Measurements from ENCODE around the gene IFNL1. TPM values are rescaled to one million over a fixed set of nuclear protein-coding genes. Genes with fewer than 3 reads are reported as not detected.

IFNL1 gene
- total RNA-seq, 2 experiments from 2014 or later = 0.91 to 1.0 TPM

DNA sequence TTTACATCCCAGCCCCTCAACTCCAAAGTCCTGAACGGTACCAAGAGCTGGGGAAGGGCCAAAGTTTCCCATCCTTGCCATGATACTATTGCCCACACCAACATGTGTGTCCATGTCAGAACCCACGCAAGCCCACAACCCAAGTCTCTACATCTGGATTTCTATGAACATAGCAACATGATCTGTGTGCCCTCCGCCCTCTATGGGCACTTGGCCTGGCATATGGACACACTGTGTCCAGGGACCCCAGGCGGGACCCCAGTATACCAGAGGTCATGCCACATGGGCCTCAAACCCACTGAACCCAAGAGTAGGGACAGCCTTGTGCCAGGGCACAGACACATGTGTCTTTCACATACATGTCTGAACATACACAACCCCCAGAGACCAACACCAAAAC, 22.5 kb downstream of the IFNL1 start:
- peak overlapping the region; percentile 60 for H3K4me3 Mint-ChIP-seq
- H3K27ac Mint-ChIP-seq = no peak overlapping the region
- H3K4me1 Mint-ChIP-seq (ENCODE audit: low read depth) = peaks cover 24% of the 10 kb centered on the region
- no peaks in the 10 kb centered on the region for H3K27me3 Mint-ChIP-seq (ENCODE audit: low read depth)
- intact Hi-C loops (cut with micrococcal nuclease) = no loop called here
- no peak for DNase-seq
- no peaks in the 10 kb centered on the region for H3K9me3 Mint-ChIP-seq
- CTCF ChIA-PET = no interaction called here
- peaks cover 3% of the 10 kb centered on the region for H3K36me3 Mint-ChIP-seq (ENCODE audit: low read depth)

DNA sequence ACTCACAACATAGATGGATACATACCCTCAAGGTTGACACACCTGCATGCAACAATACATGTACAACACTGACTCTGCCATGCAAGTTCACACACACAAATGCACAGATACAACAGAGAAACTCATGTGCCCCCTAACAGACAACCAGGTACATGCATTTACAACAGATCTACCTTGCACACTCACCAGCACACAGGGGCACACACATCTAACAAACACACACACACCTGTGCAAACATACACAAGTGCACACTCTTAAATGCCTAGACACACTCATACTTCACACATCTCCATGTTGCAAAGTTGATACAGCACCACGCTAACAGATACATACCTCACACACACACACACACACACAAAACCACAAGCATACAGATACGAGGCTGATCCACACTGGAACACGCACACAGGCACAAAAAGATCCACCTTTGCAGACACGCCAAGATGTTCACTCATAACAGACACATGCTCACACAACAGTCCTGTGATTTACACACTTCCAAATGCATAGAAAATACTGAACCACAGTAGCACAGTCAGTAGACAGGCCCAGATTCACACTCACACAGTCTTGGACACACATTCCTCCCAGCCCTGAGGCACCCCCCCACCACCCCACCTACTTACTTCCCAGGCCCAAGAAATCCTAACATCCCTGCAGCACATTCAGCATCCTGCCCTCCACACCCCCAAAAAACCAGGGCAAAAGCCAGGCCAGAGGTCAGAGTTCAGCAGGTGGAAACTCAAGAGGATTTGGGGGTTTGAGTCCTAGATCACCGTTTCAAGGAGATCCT, 23.1 kb downstream of the IFNL1 start:
- H3K9me3 Mint-ChIP-seq = no peaks in the 10 kb centered on the region
- CTCF ChIA-PET = no interaction called here
- H3K27ac Mint-ChIP-seq = no peak overlapping the region
- intact Hi-C loops (cut with micrococcal nuclease) = no loop called here
- peaks cover 24% of the 10 kb centered on the region for H3K4me1 Mint-ChIP-seq (ENCODE audit: low read depth)
- peaks cover 2% of the 10 kb centered on the region for H3K36me3 Mint-ChIP-seq (ENCODE audit: low read depth)
- DNase-seq = no peak
- peak overlapping the region; percentile 60 for H3K4me3 Mint-ChIP-seq
- H3K27me3 Mint-ChIP-seq (ENCODE audit: low read depth) = no peaks in the 10 kb centered on the region

DNA sequence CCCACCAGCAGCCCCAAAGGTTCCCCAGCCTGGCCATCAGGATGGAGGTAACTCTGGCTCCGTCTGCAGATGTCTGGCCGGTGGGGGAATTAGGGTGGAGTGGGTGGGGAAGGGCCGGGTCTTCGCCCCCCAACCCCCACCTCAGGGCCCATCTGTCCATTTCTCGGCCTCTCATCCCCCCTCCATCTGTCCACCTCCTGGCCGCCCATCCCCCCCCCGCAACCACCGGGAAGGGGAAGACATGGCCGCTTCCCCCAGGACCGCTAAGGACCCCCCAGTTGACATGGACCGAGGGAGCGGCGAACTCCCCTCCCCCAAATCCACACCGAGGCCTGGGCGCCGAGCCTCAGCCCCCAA, 23.7 kb downstream of the IFNL1 start:
- Mint-ChIP-seq H3K27me3 (ENCODE audit: low read depth) (no peaks in the 10 kb centered on the region), H3K36me3 (ENCODE audit: low read depth) (peaks cover 2% of the 10 kb centered on the region), H3K27ac (no peak overlapping the region), H3K4me1 (ENCODE audit: low read depth) (peaks cover 24% of the 10 kb centered on the region), H3K4me3 (peak overlapping the region; percentile 60), H3K9me3 (no peaks in the 10 kb centered on the region)
- DNase-seq = no peak
- CTCF ChIA-PET = no interaction called here
- intact Hi-C loops (cut with micrococcal nuclease) = no loop called here

DNA sequence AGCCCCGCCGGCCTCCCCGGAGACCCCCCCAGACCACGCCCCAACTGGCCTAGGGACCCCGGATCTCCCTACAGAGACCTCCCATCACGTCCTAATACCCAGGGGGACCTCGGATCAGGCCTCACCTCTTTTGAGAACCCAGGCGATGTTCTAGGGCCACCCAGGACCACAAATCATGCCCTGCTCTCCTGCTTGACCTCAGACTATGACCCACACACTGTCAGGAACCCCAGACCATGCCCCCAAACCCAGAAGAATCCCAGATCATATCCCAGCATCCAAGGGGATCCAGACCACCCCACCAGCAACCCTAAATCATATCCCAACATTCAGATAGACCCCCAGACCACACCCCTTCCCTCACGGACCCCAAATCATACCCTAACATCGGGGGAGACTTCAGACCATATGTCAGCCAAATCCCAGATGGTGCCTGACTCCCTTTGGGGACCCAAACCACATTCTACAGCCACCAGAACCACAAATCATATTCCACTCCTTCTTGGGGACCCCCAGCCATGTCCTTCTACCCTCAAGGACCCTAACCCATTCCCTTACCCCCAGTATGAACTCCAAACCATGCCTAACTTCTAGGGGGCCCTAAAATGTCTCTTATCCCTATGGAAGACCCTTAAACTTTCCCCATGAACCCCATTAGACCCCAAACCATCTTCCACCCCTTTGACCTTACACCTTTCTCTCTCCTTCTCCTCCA, 25.1 kb downstream of the IFNL1 start:
- intact Hi-C loops (cut with micrococcal nuclease) = no loop called here
- peak overlapping the region; percentile 71 for H3K4me3 Mint-ChIP-seq

DNA sequence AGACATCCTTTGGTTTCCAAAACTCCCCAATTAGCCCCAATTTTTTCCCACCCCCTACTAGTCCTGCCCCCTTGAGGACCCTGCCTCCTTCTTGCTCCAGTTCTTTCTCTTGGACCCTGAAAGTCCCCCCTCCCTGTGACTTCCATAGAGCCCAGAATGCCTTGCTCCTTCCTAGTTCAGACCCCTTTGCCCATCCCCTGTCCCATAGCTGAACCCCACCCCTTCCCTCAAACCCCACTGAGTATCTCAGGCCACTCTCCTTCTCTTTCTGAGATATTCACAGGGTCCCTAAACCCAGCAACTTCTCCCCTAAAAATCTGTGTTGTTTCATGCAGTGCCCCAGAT, 25.6 kb downstream of the IFNL1 start:
- Mint-ChIP-seq H3K9me3 (no peaks in the 10 kb centered on the region), H3K27ac (no peak overlapping the region), H3K4me1 (ENCODE audit: low read depth) (peaks cover 25% of the 10 kb centered on the region), H3K36me3 (ENCODE audit: low read depth) (no peaks in the 10 kb centered on the region), H3K27me3 (ENCODE audit: low read depth) (no peaks in the 10 kb centered on the region), H3K4me3 (peak overlapping the region; percentile 71)
- intact Hi-C loops (cut with micrococcal nuclease) = no loop called here
- CTCF ChIA-PET = no interaction called here
- DNase-seq = no peak

More for the DNA sequence above, 25.1 kb downstream of the IFNL1 start:
- H3K36me3 Mint-ChIP-seq (ENCODE audit: low read depth) = no peaks in the 10 kb centered on the region
- CTCF ChIA-PET = no interaction called here
- no peak for DNase-seq
- no peaks in the 10 kb centered on the region for H3K27me3 Mint-ChIP-seq (ENCODE audit: low read depth)
- H3K27ac Mint-ChIP-seq = no peak overlapping the region
- H3K4me1 Mint-ChIP-seq (ENCODE audit: low read depth) = peaks cover 25% of the 10 kb centered on the region
- H3K9me3 Mint-ChIP-seq = no peaks in the 10 kb centered on the region

DNA sequence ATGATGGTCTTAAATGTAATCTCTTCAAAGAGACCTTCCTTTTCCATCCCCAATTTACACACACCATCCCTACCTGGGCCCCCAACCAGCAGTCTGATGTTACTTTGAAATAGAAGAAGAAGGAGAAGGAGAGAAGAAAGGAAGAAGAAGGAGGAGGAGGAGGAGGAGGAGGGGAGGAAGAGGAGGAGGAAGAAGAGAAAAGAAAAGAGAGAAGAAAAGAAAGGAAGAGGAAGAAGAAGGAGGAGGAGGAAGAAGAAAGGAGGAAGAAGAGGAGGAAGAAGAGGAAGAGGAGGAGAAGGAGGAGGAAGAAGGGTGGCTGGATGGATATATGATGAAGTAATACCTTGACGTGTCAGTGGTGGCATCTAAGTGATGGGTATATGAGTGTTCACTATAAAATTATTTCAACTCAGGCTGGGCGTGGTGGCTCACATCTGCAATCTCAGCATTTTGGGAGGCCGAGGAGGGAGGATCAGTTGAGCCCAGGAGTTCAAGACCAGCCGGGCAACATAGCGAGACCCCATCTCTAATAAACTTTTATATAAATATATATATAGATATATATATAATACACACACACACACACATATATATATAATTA, 28.1 kb downstream of the IFNL1 start:
- Mint-ChIP-seq H3K27ac (no peak overlapping the region), H3K4me1 (ENCODE audit: low read depth) (peaks cover 31% of the 10 kb centered on the region), H3K9me3 (no peaks in the 10 kb centered on the region), H3K27me3 (ENCODE audit: low read depth) (no peaks in the 10 kb centered on the region), H3K4me3 (no peak overlapping the region), H3K36me3 (ENCODE audit: low read depth) (peaks cover 4% of the 10 kb centered on the region)
- no peak for DNase-seq
- CTCF ChIA-PET = no interaction called here
- intact Hi-C loops (cut with micrococcal nuclease) = no loop called here

DNA sequence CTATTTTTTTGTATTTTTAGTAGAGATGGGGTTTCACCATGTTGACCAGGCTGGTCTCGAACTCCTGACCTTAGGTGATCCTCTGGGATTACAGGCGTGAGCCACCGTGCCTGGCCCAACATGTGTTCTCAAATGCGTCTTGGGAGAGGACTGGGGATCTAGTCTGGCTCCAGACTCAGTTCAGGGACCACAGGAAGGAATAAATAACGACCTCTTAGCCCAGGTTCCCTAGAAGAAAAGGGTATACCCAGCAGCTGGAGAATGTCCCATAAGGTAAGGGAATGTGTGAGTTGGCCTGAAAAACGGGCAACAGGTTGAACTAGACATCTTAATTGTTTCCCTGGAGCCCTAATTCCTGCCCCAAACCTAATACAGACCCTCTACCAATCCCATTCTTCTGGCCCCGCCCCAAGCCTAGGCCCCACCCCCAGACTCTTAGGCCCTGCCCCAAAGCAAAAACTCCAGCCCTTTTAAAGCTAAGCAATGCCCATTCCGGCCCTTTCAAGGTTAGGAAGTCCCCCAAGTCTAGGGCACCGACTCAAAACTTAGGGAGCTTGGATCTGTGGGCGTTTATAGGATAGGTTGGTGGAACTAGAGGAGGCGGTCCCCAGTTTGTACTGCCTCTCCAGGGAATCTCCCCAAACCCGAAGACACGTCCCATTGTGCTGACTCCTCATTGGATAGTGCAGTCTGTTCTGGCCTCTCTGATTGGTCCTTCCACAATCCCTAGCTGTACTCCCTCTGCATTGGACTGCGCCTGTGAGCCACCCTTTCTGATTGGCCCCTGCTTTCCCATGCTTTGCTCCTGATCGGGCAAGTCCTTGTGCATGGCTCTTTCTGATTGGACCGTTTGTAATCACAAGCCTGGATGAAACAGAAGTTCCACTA, 29.8 kb downstream of the IFNL1 start:
- Mint-ChIP-seq H3K27ac (no peak overlapping the region), H3K27me3 (ENCODE audit: low read depth) (no peaks in the 10 kb centered on the region), H3K36me3 (ENCODE audit: low read depth) (peaks cover 7% of the 10 kb centered on the region), H3K4me3 (no peak overlapping the region), H3K9me3 (no peaks in the 10 kb centered on the region), H3K4me1 (ENCODE audit: low read depth) (peaks cover 35% of the 10 kb centered on the region)
- no peak for DNase-seq
- CTCF ChIA-PET = interaction anchor here (0.9 to 1.6 kb wide), 3 partner anchors 85 to 204 kb away, joined by 3 to 9 read pairs (median 4); no protein-coding TSS in a partner anchor
- intact Hi-C loops (cut with micrococcal nuclease) = no loop called here

DNA sequence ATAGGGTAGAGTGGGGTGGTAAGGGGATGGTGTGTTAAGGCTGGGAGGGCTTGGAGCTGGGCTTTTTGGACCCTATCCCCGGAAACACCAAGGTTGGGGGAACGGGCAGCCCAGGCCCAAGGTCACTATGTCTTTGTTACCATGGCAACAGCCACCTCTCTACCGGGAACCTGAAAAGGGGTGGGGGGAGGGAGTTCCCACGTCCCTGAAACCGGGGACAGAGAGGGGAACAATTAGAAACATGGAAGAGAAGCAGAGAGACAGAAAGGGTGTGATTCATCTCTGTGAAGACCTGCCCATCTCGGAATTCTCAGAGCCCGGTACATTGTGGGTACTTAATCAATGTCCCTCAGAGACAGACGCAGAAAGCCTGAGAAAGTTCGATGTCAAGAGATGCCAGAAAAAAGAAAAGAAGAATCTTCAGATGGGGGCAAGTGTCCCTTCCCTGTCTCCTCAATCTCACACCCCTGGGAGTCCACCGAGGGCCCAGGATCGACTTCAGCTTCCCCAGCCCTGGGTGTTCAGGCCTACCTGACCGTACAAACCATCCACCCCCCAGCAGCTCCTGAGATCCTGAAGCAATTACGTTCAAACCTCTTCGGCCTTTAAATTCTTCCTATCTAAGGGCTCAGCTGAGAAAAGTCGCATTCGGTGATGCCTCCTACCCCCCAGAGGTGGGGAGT, 31.3 kb downstream of the IFNL1 start:
- intact Hi-C loops (cut with micrococcal nuclease) = loop anchor here (1.0 to 2.0 kb wide), 2 partner anchors 115 to 205 kb away; no protein-coding TSS in a partner anchor
- H3K27ac Mint-ChIP-seq = peak overlapping the region; percentile 1
- peaks cover 39% of the 10 kb centered on the region for H3K4me1 Mint-ChIP-seq (ENCODE audit: low read depth)
- DNase-seq = no peak
- CTCF ChIA-PET = interaction anchor here (0.6 to 1.8 kb wide), 15 partner anchors 8 to 400 kb away, joined by 3 to 13 read pairs (median 4); partner anchors contain the start of gene GMFG
- H3K36me3 Mint-ChIP-seq (ENCODE audit: low read depth) = peaks cover 11% of the 10 kb centered on the region
- H3K4me3 Mint-ChIP-seq = no peak overlapping the region
- H3K9me3 Mint-ChIP-seq = no peaks in the 10 kb centered on the region
- H3K27me3 Mint-ChIP-seq (ENCODE audit: low read depth) = no peaks in the 10 kb centered on the region

DNA sequence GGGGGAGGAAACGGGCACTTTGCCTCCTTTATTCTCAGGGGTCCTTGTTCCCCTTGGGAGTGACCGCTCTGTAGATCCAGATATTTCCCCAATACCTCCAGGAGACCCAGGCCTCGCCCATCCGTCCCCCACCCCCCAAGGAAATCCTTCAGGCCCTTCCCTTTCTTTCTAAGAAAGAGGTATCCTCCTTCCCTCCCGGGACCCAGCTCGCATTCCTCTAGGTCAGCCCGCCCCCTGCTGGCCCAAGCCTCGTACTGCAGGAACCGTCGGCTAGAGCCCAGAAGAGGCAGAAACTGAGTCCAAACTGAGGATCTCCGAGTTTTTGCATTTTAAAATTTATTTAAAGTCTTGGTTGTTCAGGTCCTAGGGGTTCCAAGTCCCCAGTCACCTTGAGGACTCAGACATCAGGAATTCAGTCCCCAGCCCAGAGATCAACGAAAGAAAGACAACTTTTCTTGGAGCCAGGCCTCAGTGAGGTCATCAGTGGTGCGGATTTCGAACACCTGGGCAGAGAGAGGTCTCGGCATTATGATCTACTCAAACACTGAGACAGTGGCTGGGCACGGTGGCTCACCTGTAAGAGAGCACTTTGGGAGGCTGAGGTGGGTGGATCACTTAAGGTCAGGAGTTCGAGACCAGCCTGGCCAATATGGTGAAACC, 32.0 kb downstream of the IFNL1 start:
- CTCF ChIA-PET = interaction anchor here (0.6 to 1.8 kb wide), 13 partner anchors 8 to 400 kb away, joined by 3 to 13 read pairs (median 3); partner anchors contain the start of genes GMFG and SYCN
- peak; percentile 89 for DNase-seq
- H3K4me3 Mint-ChIP-seq = no peak overlapping the region
- intact Hi-C loops (cut with micrococcal nuclease) = loop anchor here (1.0 to 2.0 kb wide), 2 partner anchors 115 to 206 kb away; no protein-coding TSS in a partner anchor
- H3K36me3 Mint-ChIP-seq (ENCODE audit: low read depth) = peaks cover 16% of the 10 kb centered on the region
- peaks cover 42% of the 10 kb centered on the region for H3K4me1 Mint-ChIP-seq (ENCODE audit: low read depth)
- H3K9me3 Mint-ChIP-seq = no peaks in the 10 kb centered on the region
- no peaks in the 10 kb centered on the region for H3K27me3 Mint-ChIP-seq (ENCODE audit: low read depth)
- H3K27ac Mint-ChIP-seq = peak overlapping the region; percentile 50

DNA sequence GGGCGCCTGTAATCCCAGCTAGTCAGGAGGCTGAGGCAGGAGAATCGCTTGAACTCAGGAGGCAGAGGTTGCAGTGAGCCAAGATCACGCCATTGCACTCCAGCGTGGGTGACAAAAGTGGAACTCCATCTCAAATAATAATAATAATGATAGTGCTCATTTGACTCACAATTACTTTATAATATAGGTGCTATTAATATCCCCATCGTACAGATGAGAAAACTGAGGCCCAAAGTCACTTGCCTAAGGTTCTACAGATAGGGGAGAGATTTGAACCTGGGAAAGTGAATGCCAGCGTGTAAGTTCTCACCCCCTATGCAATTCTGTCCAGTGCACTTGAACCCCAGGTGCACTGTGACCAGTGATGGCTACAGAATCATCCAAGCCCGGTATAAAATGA, 33.7 kb downstream of the IFNL1 start:
- no peak for DNase-seq
- Mint-ChIP-seq H3K4me1 (ENCODE audit: low read depth) (peaks cover 53% of the 10 kb centered on the region), H3K27ac (peak overlapping the region; percentile 14), H3K9me3 (no peaks in the 10 kb centered on the region), H3K27me3 (ENCODE audit: low read depth) (no peaks in the 10 kb centered on the region), H3K4me3 (no peak overlapping the region), H3K36me3 (ENCODE audit: low read depth) (peaks cover 21% of the 10 kb centered on the region)
- intact Hi-C loops (cut with micrococcal nuclease) = loop anchor here (2.0 kb wide), 1 partner anchor 117 kb away; no protein-coding TSS in a partner anchor
- CTCF ChIA-PET = interaction anchor here (0.7 to 1.5 kb wide), 6 partner anchors 9 to 208 kb away, joined by 3 to 8 read pairs (median 4); no protein-coding TSS in a partner anchor

DNA sequence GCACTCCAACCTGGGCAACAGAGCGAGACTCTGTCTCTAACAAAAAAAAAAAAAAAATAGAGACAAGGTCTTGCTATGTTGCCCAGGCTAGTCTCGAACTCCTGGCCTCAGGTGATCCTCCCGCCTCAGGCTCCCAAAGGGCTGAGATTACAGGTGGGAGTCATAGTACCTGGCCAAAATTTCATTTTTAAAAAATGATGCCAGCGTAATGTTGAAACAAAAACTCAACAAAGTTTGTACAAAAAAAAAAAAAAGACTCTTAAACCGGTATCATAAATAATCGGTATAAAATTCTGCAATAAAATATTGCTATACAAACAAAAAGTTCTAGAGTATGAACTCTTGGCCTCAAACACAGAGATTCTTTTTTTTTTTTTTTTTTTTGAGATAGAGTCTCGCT, 36.1 kb downstream of the IFNL1 start:
- CTCF ChIA-PET = interaction anchor here (0.6 kb wide), 1 partner anchor 626 kb away, joined by 4 read pairs; no protein-coding TSS in a partner anchor
- no peaks in the 10 kb centered on the region for H3K9me3 Mint-ChIP-seq
- intact Hi-C loops (cut with micrococcal nuclease) = no loop called here
- H3K4me3 Mint-ChIP-seq = no peak overlapping the region
- H3K36me3 Mint-ChIP-seq (ENCODE audit: low read depth) = peaks cover 29% of the 10 kb centered on the region
- H3K4me1 Mint-ChIP-seq (ENCODE audit: low read depth) = peaks cover 66% of the 10 kb centered on the region
- no peaks in the 10 kb centered on the region for H3K27me3 Mint-ChIP-seq (ENCODE audit: low read depth)
- no peak for DNase-seq
- peak overlapping the region; percentile 99 for H3K27ac Mint-ChIP-seq
